Naive thymus-derived CD4-positive, alpha-beta T cell (primary cell): ENCODE measurements around the gene STAMBP. TPM values are rescaled to one million over a fixed set of nuclear protein-coding genes. Genes with fewer than 3 reads are reported as not detected.

Experiments used
- ATAC-seq: fragments of 150-1000 bp; cut with Tn5 transposase; 2 replicates; pipeline ENCODE4 v1.10.0; 2021; ENCODE audit warnings: mild to moderate bottlenecking, moderate library complexity
- CTCF ChIA-PET: fragments of 350-600 bp; sonication (Branson Sonifier 250); formaldehyde crosslinking; loops from one replicate; lab custom pipeline; 2021; ENCODE audit warnings: antibody characterized with exemption; lab: Charles Lee
- POLR2A ChIA-PET: fragments of 350-600 bp; sonication (Branson Sonifier 250); formaldehyde crosslinking; loops from one replicate; lab custom pipeline; 2021; ENCODE audit warnings: antibody characterized with exemption, inconsistent platforms; lab: Charles Lee
- DNase-seq, 9 donors: peaks; one replicate each; pipeline versions ENCODE4 v3.0.0 to v3.0.0-alpha.2; 2020 to 2022; ENCODE audit warnings: mixed read lengths in 1 of 9
- H3K27ac ChIP-seq: one replicate; pipeline ENCODE4 v1.7.0; 2013; ENCODE audit warnings: mild to moderate bottlenecking, low read depth, low read length, moderate library complexity
- H3K27me3 ChIP-seq, 2 donors: one replicate each; pipeline ENCODE4 v1.7.0; 2013; ENCODE audit warnings: low read length in 2 of 2, mild to moderate bottlenecking in 2 of 2, moderate library complexity in 2 of 2; ENCODE audit not compliant: control insufficient read depth in 2 of 2, insufficient read depth in 2 of 2
- H3K36me3 ChIP-seq, 3 experiments: 1 replicate in 2 of 3; 2 replicates in 1 of 3; pipeline ENCODE4 v1.7.0; 2013; ENCODE audit warnings: low read length in 3 of 3, mild to moderate bottlenecking in 3 of 3, moderate library complexity in 1 of 3; ENCODE audit not compliant: insufficient read depth in 3 of 3, control insufficient read depth in 2 of 3
- H3K4me1 ChIP-seq, 2 donors: one replicate each; pipeline ENCODE4 v1.7.0; 2013; ENCODE audit warnings: low read length in 2 of 2, mild to moderate bottlenecking in 2 of 2, moderate library complexity in 1 of 2; ENCODE audit not compliant: control insufficient read depth in 2 of 2, insufficient read depth in 2 of 2
- H3K4me3 ChIP-seq: 2 replicates; pipeline ENCODE4 v1.7.0; 2013; ENCODE audit warnings: mild to moderate bottlenecking, low read length
- H3K9me3 ChIP-seq, 3 experiments: 1 replicate in 2 of 3; 2 replicates in 1 of 3; pipeline ENCODE4 v1.7.0; 2013; ENCODE audit warnings: low read length in 3 of 3; ENCODE audit not compliant: control insufficient read depth in 2 of 3
- H3K27ac Mint-ChIP-seq, 9 donors: one replicate each; pipeline ENCODE4 v1.8.0; 2020 to 2022; ENCODE audit warnings: mixed read lengths in 9 of 9, mild to moderate bottlenecking in 8 of 9, moderate library complexity in 5 of 9, inconsistent platforms in 2 of 9
- H3K27me3 Mint-ChIP-seq, 5 donors: one replicate each; pipeline ENCODE4 v1.8.0; 2021 to 2022; ENCODE audit warnings: mixed read lengths in 5 of 5, mild to moderate bottlenecking in 1 of 5
- H3K36me3 Mint-ChIP-seq, 5 donors: one replicate each; pipeline ENCODE4 v1.8.0; 2020 to 2022; ENCODE audit warnings: mixed read lengths in 5 of 5, mild to moderate bottlenecking in 3 of 5, inconsistent platforms in 1 of 5
- H3K4me1 Mint-ChIP-seq, 7 donors: one replicate each; pipeline ENCODE4 v1.8.0; 2020 to 2022; ENCODE audit warnings: mixed read lengths in 7 of 7, mild to moderate bottlenecking in 3 of 7, inconsistent platforms in 1 of 7
- H3K4me3 Mint-ChIP-seq, 10 donors: one replicate each; pipeline ENCODE4 v1.8.0; 2020 to 2022; ENCODE audit warnings: mild to moderate bottlenecking in 10 of 10, mixed read lengths in 10 of 10, moderate library complexity in 6 of 10, inconsistent platforms in 2 of 10
- H3K9me3 Mint-ChIP-seq, 11 donors: one replicate each; pipeline ENCODE4 v1.8.0; 2020 to 2022; ENCODE audit warnings: mixed read lengths in 11 of 11, mild to moderate bottlenecking in 4 of 11, inconsistent platforms in 1 of 11, moderate library complexity in 1 of 11
- intact Hi-C, 2 donors: fragments of 100-400 bp; cut with micrococcal nuclease; formaldehyde crosslinking; loops; one replicate each; pipeline ENCODE4 v1.15.1; 2023
- polyA plus RNA-seq, 2 donors: library from polyadenylated mRNA; unstranded; fragments of 300-500 nt; fragmentation: Illumina TruSeq; gene quantifications; one replicate each; pipeline ENCODE4 v1.2.3, GENCODE V29; 2021
- total RNA-seq, 6 experiments: library from RNA in 5 of 6; stranded (reverse) in 5 of 6; gene quantifications; 1 replicate in 5 of 6; 2 replicates in 1 of 6; pipeline ENCODE4 v1.2.3 and lab custom pipeline; 2021 to 2026

The STAMBP gene
- total and polyA plus RNA-seq, 7 experiments from 2014 or later = 22.2 to 44.5 (median 37.5) TPM

- Histone ChIP-seq H3K27ac (no peak overlapping the region), H3K4me1 (no peaks in the 10 kb centered on the region), H3K4me3 (no peak overlapping the region), H3K36me3 (no peaks in the 10 kb centered on the region), H3K9me3 (no peaks in the 10 kb centered on the region), H3K27me3 (no peaks in the 10 kb centered on the region)
- Mint-ChIP-seq H3K36me3 (no peaks in the 10 kb centered on the region), H3K27ac (no peak overlapping the region), H3K27me3 (peaks cover 0 to 7% (median 0%) of the 10 kb centered on the region in 5 donors), H3K9me3 (no peaks in the 10 kb centered on the region), H3K4me3 (no peak overlapping the region), H3K4me1 (peaks cover 0 to 8% (median 0%) of the 10 kb centered on the region in 7 donors)
- intact Hi-C loops = no loop called here
- POLR2A ChIA-PET = no interaction called here
- CTCF ChIA-PET = interaction anchor here (0.7 to 1.8 kb wide), 2 partner anchors 12 to 570 kb away, joined by 3 to 4 read pairs; no protein-coding TSS in a partner anchor
- ATAC-seq (no peak), DNase-seq (no peak)
Measured at GRCh38 chr2:73811878-73812277, 16.9 kb upstream of the STAMBP start.

GRCh38 chr2:73812635-73813034 is 16.1 kb upstream of the STAMBP start:
- ChIA-PET CTCF (interaction anchor here (0.7 kb wide), 1 partner anchor 569 kb away, joined by 4 read pairs; no protein-coding TSS in a partner anchor), POLR2A (no interaction called here)
- H3K27ac Mint-ChIP-seq = no peak overlapping the region
- H3K27me3 Mint-ChIP-seq = peaks cover 0 to 7% (median 0%) of the 10 kb centered on the region in 5 donors
- Histone ChIP-seq H3K36me3 (no peaks in the 10 kb centered on the region), H3K4me1 (no peaks in the 10 kb centered on the region), H3K27me3 (no peaks in the 10 kb centered on the region), H3K27ac (no peak overlapping the region), H3K4me3 (no peak overlapping the region), H3K9me3 (no peaks in the 10 kb centered on the region)
- H3K36me3 Mint-ChIP-seq = no peaks in the 10 kb centered on the region
- H3K4me3 Mint-ChIP-seq = no peak overlapping the region
- DNase-seq = no peak
- ATAC-seq = no peak
- intact Hi-C loops = no loop called here
- H3K4me1 Mint-ChIP-seq = peaks cover 0 to 8% (median 0%) of the 10 kb centered on the region in 7 donors
- H3K9me3 Mint-ChIP-seq = no peaks in the 10 kb centered on the region

- DNase-seq = no peak
- CTCF ChIA-PET = interaction anchor here (0.6 kb wide), 1 partner anchor 335 kb away, joined by 3 read pairs; no protein-coding TSS in a partner anchor
- Histone ChIP-seq H3K27ac (no peak overlapping the region), H3K4me1 (no peaks in the 10 kb centered on the region), H3K36me3 (no peaks in the 10 kb centered on the region), H3K4me3 (no peak overlapping the region), H3K27me3 (no peaks in the 10 kb centered on the region), H3K9me3 (no peaks in the 10 kb centered on the region)
- intact Hi-C loops = no loop called here
- H3K4me1 Mint-ChIP-seq = peaks cover 0 to 11% (median 0%) of the 10 kb centered on the region in 7 donors
- H3K4me3 Mint-ChIP-seq = no peak overlapping the region
- H3K27me3 Mint-ChIP-seq = peaks cover 0 to 2% (median 0%) of the 10 kb centered on the region in 5 donors
- POLR2A ChIA-PET = no interaction called here
- H3K36me3 Mint-ChIP-seq = no peaks in the 10 kb centered on the region
- H3K27ac Mint-ChIP-seq = no peak overlapping the region
- no peak for ATAC-seq
- no peaks in the 10 kb centered on the region for H3K9me3 Mint-ChIP-seq
Measured at GRCh38 chr2:73818296-73818695, 10.5 kb upstream of the STAMBP start.

- H3K36me3 ChIP-seq = no peaks in the 10 kb centered on the region
- no peak for ATAC-seq
- no peak for DNase-seq
- peak overlapping the region in 1 of 9 donors; percentile 34 for H3K27ac Mint-ChIP-seq
- no peak overlapping the region for H3K27ac ChIP-seq
- H3K4me1 Mint-ChIP-seq = peaks cover 0 to 8% (median 0%) of the 10 kb centered on the region in 7 donors
- no peak overlapping the region for H3K4me3 Mint-ChIP-seq
- H3K4me1 ChIP-seq = no peaks in the 10 kb centered on the region
- H3K4me3 ChIP-seq = no peak overlapping the region
- ChIA-PET CTCF (interaction anchor here (0.7 to 2.8 kb wide), 4 partner anchors 327 to 514 kb away, joined by 3 to 11 read pairs (median 4); no protein-coding TSS in a partner anchor), POLR2A (no interaction called here)
- H3K27me3 ChIP-seq = no peaks in the 10 kb centered on the region
- no peaks in the 10 kb centered on the region for H3K27me3 Mint-ChIP-seq
- H3K36me3 Mint-ChIP-seq = no peaks in the 10 kb centered on the region
- no peaks in the 10 kb centered on the region for H3K9me3 Mint-ChIP-seq
- no peaks in the 10 kb centered on the region for H3K9me3 ChIP-seq
- intact Hi-C loops = loop anchor here in 1 of 2 donors (10.0 kb wide), 2 partner anchors 324 to 714 kb away; partner anchors contain the start of gene BOLA3
Measured at GRCh38 chr2:73821227-73821626, 7.5 kb upstream of the STAMBP start.

- H3K36me3 ChIP-seq = no peaks in the 10 kb centered on the region
- ATAC-seq (no peak), DNase-seq (no peak)
- no peak overlapping the region for H3K27ac ChIP-seq
- ChIA-PET POLR2A (no interaction called here), CTCF (interaction anchor here (0.6 to 2.8 kb wide), 7 partner anchors 166 to 514 kb away, joined by 3 to 11 read pairs (median 4); no protein-coding TSS in a partner anchor)
- no peak overlapping the region for H3K27ac Mint-ChIP-seq
- no peaks in the 10 kb centered on the region for H3K27me3 ChIP-seq
- H3K36me3 Mint-ChIP-seq = no peaks in the 10 kb centered on the region
- no peaks in the 10 kb centered on the region for H3K9me3 ChIP-seq
- no peak overlapping the region for H3K4me3 Mint-ChIP-seq
- H3K4me3 ChIP-seq = no peak overlapping the region
- no peaks in the 10 kb centered on the region for H3K9me3 Mint-ChIP-seq
- H3K27me3 Mint-ChIP-seq = peaks cover 0 to 3% (median 0%) of the 10 kb centered on the region in 5 donors
- intact Hi-C loops = loop anchor here in 1 of 2 donors (10.0 kb wide), 2 partner anchors 323 to 713 kb away; partner anchors contain the start of gene BOLA3
- H3K4me1 ChIP-seq = no peaks in the 10 kb centered on the region
- H3K4me1 Mint-ChIP-seq = peaks cover 0 to 8% (median 0%) of the 10 kb centered on the region in 7 donors
Measured at GRCh38 chr2:73821669-73822068, 7.1 kb upstream of the STAMBP start.

- H3K4me1 Mint-ChIP-seq = peaks cover 0 to 12% (median 1%) of the 10 kb centered on the region in 7 donors
- peaks cover 0 to 3% (median 0%) of the 10 kb centered on the region in 5 donors for H3K27me3 Mint-ChIP-seq
- H3K36me3 ChIP-seq = no peaks in the 10 kb centered on the region
- H3K27me3 ChIP-seq = no peaks in the 10 kb centered on the region
- no peak for ATAC-seq
- POLR2A ChIA-PET = interaction anchor here (0.5 kb wide), 1 partner anchor 707 kb away, joined by 3 read pairs; the partner anchor contains the start of genes AUP1 and HTRA2
- CTCF ChIA-PET = interaction anchor here (0.6 to 5.4 kb wide), 6 partner anchors 166 to 514 kb away, joined by 3 to 50 read pairs (median 7); no protein-coding TSS in a partner anchor
- H3K36me3 Mint-ChIP-seq = no peaks in the 10 kb centered on the region
- intact Hi-C loops = loop anchor here in 1 of 2 donors (10.0 kb wide), 2 partner anchors 323 to 713 kb away; partner anchors contain the start of gene BOLA3
- H3K4me3 Mint-ChIP-seq = no peak overlapping the region
- no peak overlapping the region for H3K4me3 ChIP-seq
- H3K9me3 Mint-ChIP-seq = no peaks in the 10 kb centered on the region
- no peak for DNase-seq
- no peaks in the 10 kb centered on the region for H3K9me3 ChIP-seq
- H3K27ac ChIP-seq = no peak overlapping the region
- H3K4me1 ChIP-seq = peaks cover 0 to under 1% of the 10 kb centered on the region in 2 donors
- H3K27ac Mint-ChIP-seq = no peak overlapping the region
Measured at GRCh38 chr2:73822276-73822675, 6.5 kb upstream of the STAMBP start.
